Breast epithelium (tissue), 4 donors: ENCODE results near the gene ATL2. TPM values are rescaled to one million over a fixed set of nuclear protein-coding genes. Genes with fewer than 3 reads are reported as not detected.

Experiments used
- DNase-seq, 2 donors: peaks; one replicate each; pipeline ENCODE4 v3.0.0-alpha.2; 2019; ENCODE audit warnings: low spot score in 2 of 2
- H3K27ac ChIP-seq, 2 donors: fragments of 200-600 bp; sonication (generic) in 1 of 2; one replicate each; pipeline ENCODE4 v1.5.1; 2016 to 2019; ENCODE audit warnings: mild to moderate bottlenecking in 1 of 2
- H3K27me3 ChIP-seq, 2 donors: fragments of 200-600 bp; sonication (generic) in 1 of 2; one replicate each; pipeline versions ENCODE4 v1.5.1 to v1.6.0; 2017 to 2019; ENCODE audit warnings: control low read depth in 1 of 2, mild to moderate bottlenecking in 1 of 2
- H3K36me3 ChIP-seq: fragments of 200-600 bp; one replicate; pipeline ENCODE4 v1.5.1; 2019
- H3K4me1 ChIP-seq, 2 donors: fragments of 200-600 bp; sonication (generic); one replicate each; pipeline ENCODE4 v1.5.1; 2016 to 2019; ENCODE audit warnings: control low read depth in 1 of 2
- H3K4me3 ChIP-seq, 3 donors: fragments of 200-600 bp; sonication (generic); 1 replicate in 2 of 3; 2 replicates in 1 of 3; pipeline ENCODE4 v1.5.1; 2016 to 2019; ENCODE audit warnings: mild to moderate bottlenecking in 3 of 3, moderate library complexity in 2 of 3
- H3K9me3 ChIP-seq, 2 donors: fragments of 200-600 bp; sonication (generic) in 1 of 2; one replicate each; pipeline ENCODE4 v1.5.1; 2016 to 2019; ENCODE audit warnings: control low read depth in 1 of 2
- POLR2A ChIP-seq: fragments of 450-650 bp; IDR thresholded peaks from one replicate; pipeline ENCODE4 v1.6.1; 2016; ENCODE audit warnings: antibody characterized with exemption, mild to moderate bottlenecking, moderate library complexity
- POLR2AphosphoS5 ChIP-seq, 3 donors: sonication (generic); formaldehyde crosslinking; IDR thresholded peaks; one replicate each; pipeline ENCODE4 v1.6.1; 2017; ENCODE audit warnings: antibody characterized with exemption in 3 of 3
- intact Hi-C: fragments of 100-400 bp; cut with DNase I; formaldehyde crosslinking; loops from one replicate; pipeline ENCODE4 v1.15.1; 2023; ENCODE audit warnings: low total_unique reads
- total RNA-seq, 3 donors: library from RNA; depleted of rRNA; stranded (reverse); fragments of >200 nt; gene quantifications; one replicate each; pipeline ENCODE4 v1.1.0, GENCODE V29; 2016
- TF ChIP-seq, protein P1 (sequence below), 3 donors: fragments of 450-650 bp; IDR thresholded peaks; one replicate each; pipeline ENCODE4 v1.5.1; 2016 to 2017; ENCODE audit warnings: antibody characterized with exemption in 3 of 3, mild to moderate bottlenecking in 3 of 3, moderate library complexity in 3 of 3

ATL2 gene
- total RNA-seq, 3 donors from 2014 or later: 66.4 to 179 (median 159) TPM

DNA sequence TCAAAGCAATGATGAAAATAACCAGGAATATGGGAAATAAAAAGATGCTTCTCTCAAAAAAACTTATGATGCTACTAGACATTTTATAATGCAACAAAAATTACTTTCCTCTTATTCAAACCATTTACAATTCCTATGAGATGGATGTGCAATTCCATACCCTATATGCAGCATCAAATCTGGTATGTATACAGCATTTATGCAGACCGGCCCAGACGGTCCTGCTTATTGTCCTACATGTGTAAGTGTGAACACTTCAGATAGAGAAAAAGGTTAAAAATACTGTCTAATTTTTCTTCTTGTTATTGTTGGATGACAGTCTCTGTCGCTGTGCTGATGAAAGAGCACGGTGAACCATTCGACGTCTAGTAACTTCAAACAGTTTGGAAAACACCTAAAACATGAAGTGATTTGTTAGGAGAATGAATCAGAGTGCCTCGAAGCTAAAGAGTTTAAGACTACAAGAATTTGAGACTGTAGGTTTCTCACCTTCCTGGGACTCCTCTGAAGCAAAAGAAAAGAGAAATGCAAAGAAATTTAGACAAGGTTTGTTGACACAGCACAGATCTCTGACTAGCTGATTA is 80.8 kb downstream of the ATL2 start:
- Histone ChIP-seq H3K4me3 (no peak overlapping the region), H3K9me3 (no peaks in the 10 kb centered on the region), H3K36me3 (peaks cover 10% of the 10 kb centered on the region), H3K27ac (no peak overlapping the region), H3K27me3 (no peaks in the 10 kb centered on the region), H3K4me1 (no peaks in the 10 kb centered on the region)
- no peak for DNase-seq
- intact Hi-C loops: no loop called here
- TF ChIP-seq POLR2A: no peak
- no peak for TF ChIP-seq POLR2AphosphoS5 (IDR thresholded peaks at IDR 0.05)
- TF ChIP-seq, protein P1, sequence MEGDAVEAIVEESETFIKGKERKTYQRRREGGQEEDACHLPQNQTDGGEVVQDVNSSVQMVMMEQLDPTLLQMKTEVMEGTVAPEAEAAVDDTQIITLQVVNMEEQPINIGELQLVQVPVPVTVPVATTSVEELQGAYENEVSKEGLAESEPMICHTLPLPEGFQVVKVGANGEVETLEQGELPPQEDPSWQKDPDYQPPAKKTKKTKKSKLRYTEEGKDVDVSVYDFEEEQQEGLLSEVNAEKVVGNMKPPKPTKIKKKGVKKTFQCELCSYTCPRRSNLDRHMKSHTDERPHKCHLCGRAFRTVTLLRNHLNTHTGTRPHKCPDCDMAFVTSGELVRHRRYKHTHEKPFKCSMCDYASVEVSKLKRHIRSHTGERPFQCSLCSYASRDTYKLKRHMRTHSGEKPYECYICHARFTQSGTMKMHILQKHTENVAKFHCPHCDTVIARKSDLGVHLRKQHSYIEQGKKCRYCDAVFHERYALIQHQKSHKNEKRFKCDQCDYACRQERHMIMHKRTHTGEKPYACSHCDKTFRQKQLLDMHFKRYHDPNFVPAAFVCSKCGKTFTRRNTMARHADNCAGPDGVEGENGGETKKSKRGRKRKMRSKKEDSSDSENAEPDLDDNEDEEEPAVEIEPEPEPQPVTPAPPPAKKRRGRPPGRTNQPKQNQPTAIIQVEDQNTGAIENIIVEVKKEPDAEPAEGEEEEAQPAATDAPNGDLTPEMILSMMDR (IDR thresholded peaks at IDR 0.05): no peak

DNA sequence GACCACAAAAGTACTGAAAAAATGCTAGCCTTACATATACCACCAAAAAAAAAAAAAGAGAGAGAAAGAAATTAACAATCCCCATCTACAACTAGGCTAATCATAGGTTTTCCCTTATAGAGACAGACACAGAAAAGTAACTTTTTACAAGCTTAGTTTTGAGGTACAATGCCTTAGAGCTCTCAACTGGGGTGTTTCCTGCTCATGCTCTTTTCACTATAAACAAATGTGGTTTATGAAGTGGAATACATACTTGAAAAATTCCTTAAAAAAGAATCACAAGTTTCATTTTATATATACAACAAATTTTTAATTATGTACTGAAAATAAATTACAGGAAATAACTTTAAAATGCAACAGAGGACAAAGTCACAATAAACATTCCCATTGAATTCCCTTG is 82.5 kb downstream of the ATL2 start:
- DNase-seq: no peak
- Histone ChIP-seq H3K9me3 (no peaks in the 10 kb centered on the region), H3K4me3 (no peak overlapping the region), H3K27me3 (no peaks in the 10 kb centered on the region), H3K27ac (no peak overlapping the region), H3K36me3 (peaks cover 10% of the 10 kb centered on the region), H3K4me1 (no peaks in the 10 kb centered on the region)
- intact Hi-C loops: no loop called here
- TF ChIP-seq POLR2A: no peak
- TF ChIP-seq, protein P1 (IDR thresholded peaks at IDR 0.05): no peak
- no peak for TF ChIP-seq POLR2AphosphoS5 (IDR thresholded peaks at IDR 0.05)

DNA sequence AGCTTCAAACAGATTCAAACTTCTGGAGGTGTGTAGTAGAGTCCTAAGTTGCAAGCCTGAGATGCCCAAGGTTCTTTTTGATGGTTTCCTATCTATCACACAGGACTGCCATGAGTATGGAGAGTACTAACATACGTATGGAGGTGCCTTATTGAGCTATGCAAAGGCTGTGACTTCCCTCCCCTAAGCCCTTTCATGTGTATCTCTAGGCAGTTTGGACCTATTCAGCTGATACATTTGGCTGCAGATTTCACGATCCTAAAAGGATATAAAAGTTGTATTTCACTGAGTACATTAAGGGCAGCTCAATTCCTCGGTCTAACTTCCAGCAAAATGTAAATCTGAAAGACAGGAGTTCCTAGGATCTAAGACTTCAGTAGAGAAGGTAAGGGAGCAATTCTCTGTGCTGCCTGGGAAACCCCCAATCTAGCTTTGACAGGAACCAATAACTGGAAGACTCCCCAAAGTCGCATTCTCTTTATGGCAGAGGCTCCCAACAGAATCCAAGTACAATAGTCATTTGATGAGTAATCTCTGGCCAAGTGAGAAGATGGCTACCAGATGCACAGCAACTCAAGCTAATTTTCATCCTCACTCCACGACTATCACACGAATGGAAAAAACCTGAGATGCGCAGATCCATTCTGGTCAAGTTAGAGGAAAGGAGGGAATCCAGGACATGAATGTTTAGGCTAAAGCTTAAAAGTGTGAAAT is 83.8 kb downstream of the ATL2 start:
- Histone ChIP-seq H3K4me1 (no peaks in the 10 kb centered on the region), H3K4me3 (no peak overlapping the region), H3K27ac (no peak overlapping the region), H3K27me3 (no peaks in the 10 kb centered on the region), H3K9me3 (no peaks in the 10 kb centered on the region), H3K36me3 (peaks cover 5% of the 10 kb centered on the region)
- intact Hi-C loops: no loop called here
- TF ChIP-seq POLR2A: no peak
- TF ChIP-seq POLR2AphosphoS5 (IDR thresholded peaks at IDR 0.05): no peak
- TF ChIP-seq, protein P1 (IDR thresholded peaks at IDR 0.05): no peak
- no peak for DNase-seq

DNA sequence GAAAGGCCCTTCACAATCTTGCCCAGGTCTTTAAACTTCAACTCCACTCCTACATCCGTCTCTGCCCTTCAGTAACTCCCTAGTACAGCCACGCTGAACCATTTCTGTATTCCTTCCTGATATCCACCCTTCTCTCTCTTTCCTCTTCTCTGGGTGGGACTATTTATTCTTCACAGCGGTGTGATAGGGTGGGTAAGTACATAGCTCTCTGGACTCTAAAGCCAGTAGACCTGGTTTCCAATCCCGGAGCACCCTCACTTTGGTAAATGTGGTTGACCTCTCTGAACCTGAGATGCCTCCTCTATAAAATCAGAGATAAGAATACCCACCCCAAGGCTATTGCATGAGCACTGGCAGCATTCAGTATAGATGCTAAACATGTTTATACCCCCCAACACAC is 86.7 kb downstream of the ATL2 start:
- H3K4me3 ChIP-seq: no peak overlapping the region
- no peaks in the 10 kb centered on the region for H3K9me3 ChIP-seq
- H3K27me3 ChIP-seq: no peaks in the 10 kb centered on the region
- no peak for DNase-seq
- H3K36me3 ChIP-seq: no peaks in the 10 kb centered on the region
- H3K4me1 ChIP-seq: no peaks in the 10 kb centered on the region
- TF ChIP-seq POLR2A (no peak), POLR2AphosphoS5 (IDR thresholded peaks at IDR 0.05) (no peak)
- TF ChIP-seq, protein P1 (IDR thresholded peaks at IDR 0.05): no peak
- H3K27ac ChIP-seq: no peak overlapping the region
- intact Hi-C loops: no loop called here

DNA sequence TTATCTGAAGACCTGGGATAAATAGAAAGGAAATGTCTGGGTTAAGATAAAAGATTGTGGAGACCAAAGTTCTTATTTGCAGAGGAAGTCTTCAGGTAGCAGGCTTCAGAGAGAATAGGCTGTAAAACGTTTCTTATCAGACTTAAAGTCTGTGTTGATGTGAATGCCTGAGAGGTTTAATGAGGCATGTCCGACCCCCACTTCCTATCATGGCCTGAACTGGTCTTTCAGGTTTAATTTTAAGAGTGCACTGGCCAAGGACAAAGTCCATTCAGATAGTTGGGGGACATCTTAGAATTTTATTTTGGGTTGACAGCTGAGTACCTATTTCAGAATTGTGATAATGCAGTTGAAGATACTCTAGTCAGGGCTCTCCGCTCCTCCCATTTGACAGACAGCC is 92.1 kb downstream of the ATL2 start:
- H3K9me3 ChIP-seq: no peaks in the 10 kb centered on the region
- no peak for TF ChIP-seq POLR2A
- TF ChIP-seq POLR2AphosphoS5 (IDR thresholded peaks at IDR 0.05): no peak
- TF ChIP-seq, protein P1 (IDR thresholded peaks at IDR 0.05): no peak
- H3K4me3 ChIP-seq: no peak overlapping the region
- no peaks in the 10 kb centered on the region for H3K36me3 ChIP-seq
- H3K27ac ChIP-seq: no peak overlapping the region
- no peak for DNase-seq
- intact Hi-C loops: no loop called here
- H3K4me1 ChIP-seq: no peaks in the 10 kb centered on the region
- no peaks in the 10 kb centered on the region for H3K27me3 ChIP-seq
